Mesothelial cell of epicardium (in vitro differentiated cells): ENCODE data around the gene PLA2G4E. TPM values are rescaled to one million over a fixed set of nuclear protein-coding genes. Genes with fewer than 3 reads are reported as not detected.
A peak's percentile ranks its signal among the peaks of the same experiment; 100 is the strongest.

Source experiments
- DNase-seq, 2 experiments: peaks; one replicate each; pipeline ENCODE4 v3.0.0; 2021; ENCODE audit warnings: low spot score in 2 of 2; ENCODE audit not compliant: unreplicated experiment in 2 of 2
- H3K27ac Mint-ChIP-seq: 2 replicates; pipeline ENCODE4 v1.8.0; 2021; ENCODE audit warnings: mixed read lengths
- H3K27me3 Mint-ChIP-seq: 2 replicates; pipeline ENCODE4 v1.8.0; 2021; ENCODE audit warnings: low read depth, mixed read lengths
- H3K36me3 Mint-ChIP-seq: 2 replicates; pipeline ENCODE4 v1.8.0; 2021; ENCODE audit warnings: mixed read lengths
- H3K4me1 Mint-ChIP-seq: 2 replicates; pipeline ENCODE4 v1.8.0; 2021; ENCODE audit warnings: mixed read lengths
- H3K4me3 Mint-ChIP-seq: 2 replicates; pipeline ENCODE4 v1.8.0; 2021; ENCODE audit warnings: mild to moderate bottlenecking, moderate library complexity, mixed read lengths
- H3K9me3 Mint-ChIP-seq: 2 replicates; pipeline ENCODE4 v1.8.0; 2021; ENCODE audit warnings: mixed read lengths
- total RNA-seq: library from RNA; stranded (reverse); gene quantifications from 3 replicates; pipeline ENCODE4 v1.2.1, GENCODE V29; 2021
- TF ChIP-seq, protein P1 (sequence below): fragments of 200-600 bp; sonication (generic); IDR thresholded peaks from one replicate; pipeline ENCODE4 v1.5.0; 2021; ENCODE audit warnings: antibody characterized with exemption; ENCODE audit not compliant: unreplicated experiment

The PLA2G4E gene
- total RNA-seq, 1 donor from 2014 or later: not detected

DNA sequence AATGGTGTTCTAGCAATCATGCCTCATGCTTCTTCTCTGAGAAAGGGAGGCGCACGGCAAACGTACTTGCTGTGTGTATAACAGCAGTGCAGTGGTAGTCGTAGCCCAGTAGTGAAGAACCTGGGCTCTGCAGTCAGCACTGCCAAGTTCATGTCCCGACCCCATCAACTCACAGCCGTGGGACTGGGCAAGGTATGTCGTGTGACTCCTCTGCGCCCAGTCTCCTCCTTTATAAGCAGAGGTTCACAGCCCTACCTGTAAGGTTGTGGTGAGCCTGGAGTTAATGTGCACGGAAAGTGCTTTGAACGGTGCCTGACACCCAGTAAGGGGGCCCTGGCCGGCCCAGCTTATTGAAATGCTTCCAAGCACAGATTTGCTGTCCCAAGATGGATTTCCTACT, 75.1 kb downstream of the PLA2G4E start:
- Mint-ChIP-seq H3K36me3 (no peaks in the 10 kb centered on the region), H3K9me3 (no peaks in the 10 kb centered on the region), H3K4me3 (no peak overlapping the region), H3K27ac (peak overlapping the region; percentile 97), H3K27me3 (no peaks in the 10 kb centered on the region), H3K4me1 (peaks cover 69% of the 10 kb centered on the region)
- DNase-seq: no peak
- TF ChIP-seq, protein P1, sequence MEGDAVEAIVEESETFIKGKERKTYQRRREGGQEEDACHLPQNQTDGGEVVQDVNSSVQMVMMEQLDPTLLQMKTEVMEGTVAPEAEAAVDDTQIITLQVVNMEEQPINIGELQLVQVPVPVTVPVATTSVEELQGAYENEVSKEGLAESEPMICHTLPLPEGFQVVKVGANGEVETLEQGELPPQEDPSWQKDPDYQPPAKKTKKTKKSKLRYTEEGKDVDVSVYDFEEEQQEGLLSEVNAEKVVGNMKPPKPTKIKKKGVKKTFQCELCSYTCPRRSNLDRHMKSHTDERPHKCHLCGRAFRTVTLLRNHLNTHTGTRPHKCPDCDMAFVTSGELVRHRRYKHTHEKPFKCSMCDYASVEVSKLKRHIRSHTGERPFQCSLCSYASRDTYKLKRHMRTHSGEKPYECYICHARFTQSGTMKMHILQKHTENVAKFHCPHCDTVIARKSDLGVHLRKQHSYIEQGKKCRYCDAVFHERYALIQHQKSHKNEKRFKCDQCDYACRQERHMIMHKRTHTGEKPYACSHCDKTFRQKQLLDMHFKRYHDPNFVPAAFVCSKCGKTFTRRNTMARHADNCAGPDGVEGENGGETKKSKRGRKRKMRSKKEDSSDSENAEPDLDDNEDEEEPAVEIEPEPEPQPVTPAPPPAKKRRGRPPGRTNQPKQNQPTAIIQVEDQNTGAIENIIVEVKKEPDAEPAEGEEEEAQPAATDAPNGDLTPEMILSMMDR: no peak

DNA sequence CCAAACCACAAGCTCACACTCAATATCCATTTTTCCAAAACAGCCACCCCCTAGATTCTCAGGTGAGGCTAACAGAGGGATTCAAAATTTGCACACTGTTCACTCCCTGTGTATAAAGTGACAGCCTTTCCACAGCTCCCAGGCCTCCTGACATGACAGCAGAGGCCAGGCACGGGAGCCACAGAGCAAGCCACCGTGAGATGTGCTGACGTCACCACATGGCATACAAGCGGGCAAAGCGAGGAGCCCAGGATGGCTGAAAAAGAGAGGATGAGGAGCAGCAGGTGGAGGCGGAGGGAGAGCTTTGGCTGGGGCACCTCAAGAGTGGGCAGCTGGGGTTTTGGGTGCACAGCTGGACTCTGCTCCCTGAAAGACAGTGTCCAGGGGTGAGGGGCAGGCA, 75.6 kb downstream of the PLA2G4E start:
- H3K27me3 Mint-ChIP-seq: no peaks in the 10 kb centered on the region
- peaks cover 64% of the 10 kb centered on the region for H3K4me1 Mint-ChIP-seq
- H3K27ac Mint-ChIP-seq: peak overlapping the region; percentile 97
- TF ChIP-seq, protein P1: no peak
- H3K9me3 Mint-ChIP-seq: no peaks in the 10 kb centered on the region
- no peak for DNase-seq
- H3K36me3 Mint-ChIP-seq: no peaks in the 10 kb centered on the region
- peak overlapping the region; percentile 4 for H3K4me3 Mint-ChIP-seq

DNA sequence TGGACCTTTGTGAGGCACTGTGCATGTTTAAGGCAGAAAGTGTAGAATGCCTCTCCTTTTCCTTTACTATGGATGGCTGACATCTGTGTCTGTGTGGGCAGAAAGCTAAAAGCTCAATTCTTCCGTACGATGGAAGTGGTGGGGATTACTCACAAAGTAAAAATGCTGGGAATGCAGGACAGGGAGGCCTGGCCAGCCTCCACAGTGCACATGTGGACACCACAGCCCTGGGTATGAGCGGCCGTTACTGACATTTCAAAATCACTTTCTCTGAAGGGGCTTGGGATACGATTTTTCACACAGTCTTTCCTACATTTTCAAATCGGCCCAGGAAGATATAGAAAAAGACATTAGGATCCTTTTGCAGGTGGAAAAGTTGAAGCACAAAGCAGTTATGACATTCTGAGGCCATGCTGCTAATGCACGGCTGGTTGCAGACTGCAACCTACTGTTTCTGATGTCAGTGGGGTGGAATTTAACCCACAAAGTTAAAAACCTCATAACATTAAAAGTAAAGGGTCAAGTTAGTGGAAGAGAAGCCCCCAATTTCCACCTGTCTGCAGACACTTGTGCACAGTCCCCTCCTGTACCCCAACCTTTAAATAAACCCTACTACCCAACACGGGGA, 76.4 kb downstream of the PLA2G4E start:
- peak in 1 of 2 experiments; percentile 53 for DNase-seq
- Mint-ChIP-seq H3K27me3 (no peaks in the 10 kb centered on the region), H3K27ac (peak overlapping the region; percentile 97), H3K4me3 (peak overlapping the region; percentile 0), H3K36me3 (no peaks in the 10 kb centered on the region), H3K9me3 (no peaks in the 10 kb centered on the region), H3K4me1 (peaks cover 56% of the 10 kb centered on the region)
- TF ChIP-seq, protein P1: no peak

DNA sequence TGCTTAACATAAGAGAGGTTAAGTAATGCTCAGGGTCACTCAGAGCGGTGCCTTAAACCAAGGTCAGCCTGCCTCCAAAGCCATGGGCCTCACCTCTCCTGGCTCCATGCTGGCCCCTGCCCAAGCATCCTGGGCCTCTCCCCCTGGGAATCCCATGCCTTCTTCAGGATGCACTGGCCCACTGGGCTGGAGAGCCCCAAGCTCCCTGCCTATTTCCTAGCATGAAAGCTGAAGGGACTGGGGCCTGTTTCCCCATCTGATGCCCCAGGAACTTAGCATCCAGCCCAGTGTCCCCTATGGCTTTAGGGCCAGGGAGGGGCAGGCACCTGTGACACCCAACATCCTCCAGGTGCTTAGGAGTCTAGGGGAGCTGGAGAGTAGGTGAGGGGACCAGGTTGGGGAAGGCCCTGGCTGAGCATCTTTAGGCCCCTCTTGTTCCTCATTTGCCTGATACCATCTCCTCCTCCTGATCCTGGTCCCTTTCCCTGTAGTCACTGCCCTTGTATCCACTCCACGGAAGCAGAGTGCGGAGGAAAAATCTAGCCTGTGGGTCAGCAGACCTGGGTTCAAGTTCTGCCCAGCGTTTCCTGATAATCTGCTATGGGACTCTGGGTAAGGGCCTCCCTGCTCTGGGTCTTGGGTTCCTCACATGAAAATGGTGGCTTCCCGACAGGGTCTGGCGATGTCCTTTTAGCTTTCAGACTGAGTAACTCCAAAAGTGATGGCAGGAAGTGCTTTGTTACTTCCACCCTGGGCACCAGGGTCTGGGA, 77.1 kb downstream of the PLA2G4E start:
- Mint-ChIP-seq H3K9me3 (no peaks in the 10 kb centered on the region), H3K27me3 (no peaks in the 10 kb centered on the region), H3K27ac (peak overlapping the region; percentile 97), H3K36me3 (peaks cover 3% of the 10 kb centered on the region), H3K4me3 (peak overlapping the region; percentile 0), H3K4me1 (peaks cover 54% of the 10 kb centered on the region)
- DNase-seq: no peak
- TF ChIP-seq, protein P1: no peak

DNA sequence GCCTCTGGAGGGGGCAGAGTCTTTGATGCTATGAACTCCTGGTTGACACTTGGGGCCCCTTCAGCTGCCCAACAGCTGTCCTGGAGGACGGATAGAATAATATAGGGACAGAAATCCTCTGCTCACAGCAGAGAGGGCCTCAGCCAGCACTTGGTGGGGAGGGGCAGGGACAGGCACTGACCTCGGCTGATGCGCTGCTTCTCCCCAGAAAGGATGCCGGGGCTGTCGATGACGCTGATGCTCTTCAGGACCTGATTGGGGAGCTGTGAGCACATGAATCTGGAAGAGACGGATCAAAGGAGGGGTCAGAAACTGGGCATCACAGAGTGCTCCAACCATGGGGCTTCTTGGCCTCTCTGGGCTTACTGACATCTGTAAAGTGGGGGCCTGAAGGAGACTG, 78.0 kb downstream of the PLA2G4E start:
- H3K4me1 Mint-ChIP-seq: peaks cover 54% of the 10 kb centered on the region
- TF ChIP-seq, protein P1: no peak
- H3K36me3 Mint-ChIP-seq: peaks cover 3% of the 10 kb centered on the region
- no peak overlapping the region for H3K4me3 Mint-ChIP-seq
- DNase-seq: no peak
- H3K9me3 Mint-ChIP-seq: no peaks in the 10 kb centered on the region
- peak overlapping the region; percentile 97 for H3K27ac Mint-ChIP-seq
- H3K27me3 Mint-ChIP-seq: no peaks in the 10 kb centered on the region
